OCI-LY7 (cell line): ENCODE results near the gene NEUROD2.

Source experiments
- CTCF ChIP-seq: fragments of 200-600 bp; sonication (generic); conservative IDR thresholded peaks from 2 replicates; pipeline ENCODE4 v1.5.1; 2014; ENCODE audit warnings: mild to moderate bottlenecking, antibody characterized with exemption, low read length, moderate library complexity, mixed read lengths
- EZH2phosphoT487 ChIP-seq: fragments of 200-600 bp; sonication (generic); IDR thresholded peaks from 2 replicates; pipeline ENCODE4 v1.6.1; 2018; ENCODE audit warnings: low read depth, borderline replicate concordance, mild to moderate bottlenecking, mixed run types, antibody characterized with exemption, low read length, moderate library complexity, mixed read lengths

GRCh38 chr17:39655105-39655504, 47.4 kb upstream of the NEUROD2 start:
- TF ChIP-seq CTCF, result no peak
- no peak for TF ChIP-seq EZH2phosphoT487
